GM20000 (cell line): ENCODE data around the gene NUTF2.

Source experiments
- DNase-seq: peaks from one replicate; pipeline ENCODE4 v3.0.0; 2012; ENCODE audit warnings: low spot score
- TF ChIP-seq, protein P1 (sequence below): IDR thresholded peaks from 2 replicates; pipeline ENCODE4 v1.5.1; 2012; ENCODE audit warnings: mild to moderate bottlenecking, control low read depth; ENCODE audit errors: extremely low read depth, missing control alignments

Gene NUTF2

DNA sequence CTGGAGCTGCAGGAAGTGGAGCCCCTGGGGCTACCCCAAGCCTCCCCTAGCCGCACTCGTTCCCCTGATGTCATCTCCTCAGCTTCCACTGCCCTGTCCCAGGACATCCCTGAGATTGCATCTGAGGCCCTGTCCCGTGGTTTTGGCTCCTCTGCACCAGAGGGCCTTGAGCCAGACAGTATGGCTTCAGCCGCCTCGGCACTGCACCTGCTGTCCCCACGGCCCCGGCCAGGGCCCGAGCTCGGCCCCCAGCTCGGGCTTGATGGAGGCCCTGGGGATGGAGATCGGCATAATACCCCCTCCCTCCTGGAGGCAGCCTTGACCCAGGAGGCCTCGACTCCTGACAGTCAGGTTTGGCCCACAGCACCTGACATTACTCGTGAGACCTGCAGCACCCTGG lies 33.9 kb downstream of the NUTF2 start:
- no peak for DNase-seq
- TF ChIP-seq, protein P1, sequence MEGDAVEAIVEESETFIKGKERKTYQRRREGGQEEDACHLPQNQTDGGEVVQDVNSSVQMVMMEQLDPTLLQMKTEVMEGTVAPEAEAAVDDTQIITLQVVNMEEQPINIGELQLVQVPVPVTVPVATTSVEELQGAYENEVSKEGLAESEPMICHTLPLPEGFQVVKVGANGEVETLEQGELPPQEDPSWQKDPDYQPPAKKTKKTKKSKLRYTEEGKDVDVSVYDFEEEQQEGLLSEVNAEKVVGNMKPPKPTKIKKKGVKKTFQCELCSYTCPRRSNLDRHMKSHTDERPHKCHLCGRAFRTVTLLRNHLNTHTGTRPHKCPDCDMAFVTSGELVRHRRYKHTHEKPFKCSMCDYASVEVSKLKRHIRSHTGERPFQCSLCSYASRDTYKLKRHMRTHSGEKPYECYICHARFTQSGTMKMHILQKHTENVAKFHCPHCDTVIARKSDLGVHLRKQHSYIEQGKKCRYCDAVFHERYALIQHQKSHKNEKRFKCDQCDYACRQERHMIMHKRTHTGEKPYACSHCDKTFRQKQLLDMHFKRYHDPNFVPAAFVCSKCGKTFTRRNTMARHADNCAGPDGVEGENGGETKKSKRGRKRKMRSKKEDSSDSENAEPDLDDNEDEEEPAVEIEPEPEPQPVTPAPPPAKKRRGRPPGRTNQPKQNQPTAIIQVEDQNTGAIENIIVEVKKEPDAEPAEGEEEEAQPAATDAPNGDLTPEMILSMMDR: no peak

DNA sequence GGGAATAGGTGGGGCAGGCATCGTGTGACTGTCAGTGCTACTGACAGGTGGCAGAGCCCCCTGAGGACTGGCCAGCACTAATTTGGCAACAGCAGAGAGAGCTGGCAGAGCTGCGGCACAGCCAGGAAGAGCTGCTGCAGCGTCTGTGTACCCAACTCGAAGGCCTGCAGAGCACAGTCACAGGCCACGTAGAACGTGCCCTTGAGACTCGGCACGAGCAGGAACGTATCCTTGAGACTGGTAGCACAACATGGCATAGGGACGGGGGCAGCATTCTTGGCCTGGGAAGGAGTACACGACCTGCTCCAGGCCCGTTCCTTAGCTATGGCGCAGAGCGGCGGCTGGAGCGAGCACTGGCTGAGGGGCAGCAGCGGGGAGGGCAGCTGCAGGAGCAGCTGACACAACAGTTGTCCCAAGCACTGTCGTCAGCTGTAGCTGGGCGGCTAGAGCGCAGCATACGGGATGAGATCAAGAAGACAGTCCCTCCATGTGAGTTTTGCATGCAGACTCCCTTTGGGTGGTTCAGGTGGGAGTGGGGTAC lies 35.0 kb downstream of the NUTF2 start:
- DNase-seq: no peak
- TF ChIP-seq, protein P1: no peak

DNA sequence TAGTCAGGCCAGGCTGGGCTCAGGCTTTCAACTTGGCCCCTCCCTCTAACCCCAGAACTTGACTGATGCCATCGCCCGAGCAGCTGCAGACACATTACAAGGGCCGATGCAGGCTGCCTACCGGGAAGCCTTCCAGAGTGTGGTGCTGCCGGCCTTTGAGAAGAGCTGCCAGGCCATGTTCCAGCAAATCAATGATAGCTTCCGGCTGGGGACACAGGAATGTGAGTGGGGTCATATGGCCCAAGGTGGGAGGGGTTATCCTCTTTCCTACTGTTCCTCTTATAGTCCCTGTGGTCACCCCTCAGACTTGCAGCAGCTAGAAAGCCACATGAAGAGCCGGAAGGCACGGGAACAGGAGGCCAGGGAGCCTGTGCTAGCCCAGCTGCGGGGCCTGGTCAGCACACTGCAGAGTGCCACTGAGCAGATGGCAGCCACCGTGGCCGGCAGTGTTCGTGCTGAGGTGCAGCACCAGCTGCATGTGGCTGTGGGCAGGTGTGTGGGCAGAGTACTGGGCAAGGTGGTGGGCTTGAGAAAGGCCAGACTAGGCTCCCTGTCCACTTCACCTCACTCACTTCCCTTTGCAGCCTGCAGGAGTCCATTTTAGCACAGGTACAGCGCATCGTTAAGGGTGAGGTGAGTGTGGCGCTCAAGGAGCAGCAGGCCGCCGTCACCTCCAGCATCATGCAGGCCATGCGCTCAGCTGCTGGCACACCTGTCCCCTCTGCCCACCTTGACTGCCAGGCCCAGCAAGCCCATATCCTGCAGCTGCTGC lies 35.8 kb downstream of the NUTF2 start:
- no peak for DNase-seq
- TF ChIP-seq, protein P1: no peak

DNA sequence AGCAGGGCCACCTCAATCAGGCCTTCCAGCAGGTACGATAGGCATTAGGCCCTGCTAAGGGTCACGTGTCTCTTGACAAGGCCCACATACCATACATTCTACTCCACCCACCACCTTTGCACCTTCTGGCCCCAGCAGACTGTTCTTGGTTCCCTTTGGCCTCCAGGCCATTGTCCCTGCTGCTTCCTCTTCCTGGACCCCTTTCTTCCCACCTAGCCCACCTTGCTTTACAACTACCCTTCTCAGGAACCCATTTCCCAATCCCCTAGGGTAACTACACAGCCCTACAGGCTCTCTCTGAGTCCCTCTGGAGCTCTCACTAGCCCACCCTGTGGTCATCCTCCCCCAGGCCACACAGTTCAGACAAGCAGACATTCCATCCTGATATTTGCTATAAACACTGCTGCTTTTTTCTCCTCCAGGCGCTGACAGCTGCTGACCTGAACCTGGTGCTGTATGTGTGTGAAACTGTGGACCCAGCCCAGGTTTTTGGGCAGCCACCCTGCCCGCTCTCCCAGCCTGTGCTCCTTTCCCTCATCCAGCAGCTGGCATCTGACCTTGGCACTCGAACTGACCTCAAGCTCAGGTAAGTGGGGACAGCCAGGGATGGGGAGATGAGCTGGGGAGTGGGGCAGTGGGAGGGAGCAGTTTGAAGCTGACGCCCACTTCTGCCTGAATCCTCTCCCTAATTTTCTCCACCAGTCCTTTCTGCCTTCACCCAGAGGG lies 36.6 kb downstream of the NUTF2 start:
- TF ChIP-seq, protein P1: no peak
- DNase-seq: no peak

DNA sequence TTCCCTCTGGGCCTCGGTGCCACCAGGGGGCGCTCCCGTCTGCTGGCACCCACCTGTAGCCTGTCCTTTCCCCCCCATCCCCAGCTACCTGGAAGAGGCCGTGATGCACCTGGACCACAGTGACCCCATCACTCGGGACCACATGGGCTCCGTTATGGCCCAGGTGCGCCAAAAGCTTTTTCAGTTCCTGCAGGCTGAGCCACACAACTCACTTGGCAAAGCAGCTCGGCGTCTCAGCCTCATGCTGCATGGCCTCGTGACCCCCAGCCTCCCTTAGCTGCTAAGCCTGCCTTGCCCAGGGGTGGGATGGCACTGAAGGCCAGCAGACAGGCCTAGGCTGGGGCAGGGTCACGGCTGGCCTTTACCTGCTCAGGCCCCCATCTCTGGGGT lies 37.1 kb downstream of the NUTF2 start:
- peak; percentile 92 for DNase-seq
- TF ChIP-seq, protein P1: peak; percentile 78

DNA sequence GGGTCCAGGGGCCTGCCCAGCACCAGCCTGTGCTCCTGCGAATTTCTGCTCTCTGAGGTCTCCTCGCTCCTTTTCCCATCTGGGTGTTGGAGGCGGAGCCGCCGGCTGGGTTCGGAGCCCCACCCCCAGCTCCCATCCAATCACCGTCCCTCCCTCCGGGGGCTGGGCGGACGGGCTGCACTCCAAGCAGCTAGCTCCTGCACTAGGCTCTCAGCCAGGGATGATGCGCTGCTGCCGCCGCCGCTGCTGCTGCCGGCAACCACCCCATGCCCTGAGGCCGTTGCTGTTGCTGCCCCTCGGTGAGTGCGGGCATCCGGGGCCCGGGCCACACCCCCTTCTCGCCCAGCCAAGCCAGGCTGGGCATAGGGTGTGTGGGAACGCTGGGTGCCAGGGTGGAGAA lies 38.0 kb downstream of the NUTF2 start, which contains the start of gene NRN1L:
Gene NRN1L, plus strand, starts transcription at position 202 of the 400 bp plus-strand sequence. Its CDS starts 19 bp downstream, at position 221.
- TF ChIP-seq, protein P1: no peak
- DNase-seq: no peak

DNA sequence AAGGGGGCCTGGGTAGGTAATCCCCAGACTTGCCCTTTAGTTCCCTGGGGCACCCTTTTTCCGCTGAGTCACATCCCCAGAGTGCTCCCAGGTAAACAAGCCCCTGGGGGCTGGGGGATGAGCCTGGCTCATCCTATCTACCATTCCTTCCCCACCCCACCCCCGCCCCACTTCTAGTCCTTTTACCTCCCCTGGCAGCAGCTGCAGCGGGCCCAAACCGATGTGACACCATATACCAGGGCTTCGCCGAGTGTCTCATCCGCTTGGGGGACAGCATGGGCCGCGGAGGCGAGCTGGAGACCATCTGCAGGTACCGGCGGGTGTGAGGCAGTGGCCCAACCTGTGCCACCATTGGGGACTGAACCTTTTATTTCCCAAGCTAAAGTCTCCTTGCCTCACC lies 38.8 kb downstream of the NUTF2 start:
- no peak for DNase-seq
- TF ChIP-seq, protein P1: no peak
